ENCODE results near the gene SPATA2L. TPM values are rescaled to one million over a fixed set of nuclear protein-coding genes. Genes with fewer than 3 reads are reported as not detected.

The SPATA2L gene
- total and polyA plus RNA-seq, 2 of the 13 experiments (the other 11 are each of a cell fraction or from before 2014, with no cell fraction given): 9.1 to 20.7 TPM

DNA sequence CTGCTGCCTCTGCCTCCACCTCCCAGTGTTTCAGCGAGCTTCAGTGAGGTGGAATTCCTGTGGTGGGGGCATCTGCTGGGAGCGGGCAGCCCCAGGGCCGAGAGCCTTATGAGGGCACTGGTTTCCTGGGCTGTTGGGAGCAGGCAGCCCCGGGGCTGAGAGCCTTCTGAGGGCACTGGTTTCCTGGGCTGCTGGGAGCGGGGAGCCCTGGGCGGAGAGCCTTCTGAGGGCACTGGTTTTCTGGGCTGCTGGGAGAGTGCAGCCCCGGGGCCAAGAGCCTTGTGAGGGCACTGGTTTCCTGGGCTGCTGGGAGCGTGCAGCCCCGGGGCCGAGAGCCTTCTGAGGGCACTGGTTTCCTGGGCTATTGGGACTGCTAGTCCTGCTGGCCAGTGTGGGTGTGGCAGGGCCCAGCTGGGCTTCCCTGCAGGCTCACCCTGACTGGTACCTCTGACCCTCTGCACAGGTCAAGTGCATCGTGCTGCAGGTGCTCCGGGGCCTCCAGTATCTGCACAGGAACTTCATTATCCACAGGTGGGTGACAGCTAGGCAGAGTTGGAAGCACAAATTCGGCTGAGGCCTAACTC lies 9.4 kb downstream of the SPATA2L start (continued):
- TF ChIP-seq PLSCR1 (CRISPR knock-in tag; IDR thresholded peaks at IDR 0.05; ENCODE audit: borderline replicate concordance): no peak
- TF ChIP-seq KAT7 (CRISPR knock-in tag; IDR thresholded peaks at IDR 0.05; ENCODE audit: borderline replicate concordance): no peak; the same call in 1 of the 2 replicates
- no peak for TF ChIP-seq ZNF142 (CRISPR knock-in tag; IDR thresholded peaks at IDR 0.05)
- TF ChIP-seq MXD4 (CRISPR knock-in tag; IDR thresholded peaks at IDR 0.05): no peak
- TF ChIP-seq, protein P1, sequence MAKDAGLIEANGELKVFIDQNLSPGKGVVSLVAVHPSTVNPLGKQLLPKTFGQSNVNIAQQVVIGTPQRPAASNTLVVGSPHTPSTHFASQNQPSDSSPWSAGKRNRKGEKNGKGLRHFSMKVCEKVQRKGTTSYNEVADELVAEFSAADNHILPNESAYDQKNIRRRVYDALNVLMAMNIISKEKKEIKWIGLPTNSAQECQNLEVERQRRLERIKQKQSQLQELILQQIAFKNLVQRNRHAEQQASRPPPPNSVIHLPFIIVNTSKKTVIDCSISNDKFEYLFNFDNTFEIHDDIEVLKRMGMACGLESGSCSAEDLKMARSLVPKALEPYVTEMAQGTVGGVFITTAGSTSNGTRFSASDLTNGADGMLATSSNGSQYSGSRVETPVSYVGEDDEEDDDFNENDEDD (CRISPR knock-in tag; IDR thresholded peaks at IDR 0.05; ENCODE audit: borderline replicate concordance): no peak
- 0 out of 2 replicates have a peak, but pooled peaks have one; percentile 28 for TF ChIP-seq ZNF280B (CRISPR knock-in tag; IDR thresholded peaks at IDR 0.05; ENCODE audit: borderline replicate concordance)
- TF ChIP-seq, protein P2, sequence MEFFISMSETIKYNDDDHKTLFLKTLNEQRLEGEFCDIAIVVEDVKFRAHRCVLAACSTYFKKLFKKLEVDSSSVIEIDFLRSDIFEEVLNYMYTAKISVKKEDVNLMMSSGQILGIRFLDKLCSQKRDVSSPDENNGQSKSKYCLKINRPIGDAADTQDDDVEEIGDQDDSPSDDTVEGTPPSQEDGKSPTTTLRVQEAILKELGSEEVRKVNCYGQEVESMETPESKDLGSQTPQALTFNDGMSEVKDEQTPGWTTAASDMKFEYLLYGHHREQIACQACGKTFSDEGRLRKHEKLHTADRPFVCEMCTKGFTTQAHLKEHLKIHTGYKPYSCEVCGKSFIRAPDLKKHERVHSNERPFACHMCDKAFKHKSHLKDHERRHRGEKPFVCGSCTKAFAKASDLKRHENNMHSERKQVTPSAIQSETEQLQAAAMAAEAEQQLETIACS (CRISPR knock-in tag; IDR thresholded peaks at IDR 0.05): no peak
- no peak for TF ChIP-seq ZNF784 (CRISPR knock-in tag; IDR thresholded peaks at IDR 0.05; ENCODE audit: borderline replicate concordance)
- no peak for TF ChIP-seq SETDB1 (CRISPR knock-in tag; IDR thresholded peaks at IDR 0.05; ENCODE audit: borderline replicate concordance)
- TF ChIP-seq ZNF766 (CRISPR knock-in tag; IDR thresholded peaks at IDR 0.05; ENCODE audit: borderline replicate concordance): no peak
- 0 out of 2 replicates have a peak, but pooled peaks have one; percentile 34 for TF ChIP-seq ATF2 (CRISPR knock-in tag; IDR thresholded peaks at IDR 0.05)
- TF ChIP-seq CREBL2 (CRISPR knock-in tag; IDR thresholded peaks at IDR 0.05; ENCODE audit: borderline replicate concordance): no peak
